Activated T-cell treated with anti-CD3 and anti-CD28 coated beads, Interleukin-2, amount 50 U/mL, for 24 hours (primary cell): ENCODE data around the gene TRMT10C.
A peak's percentile ranks its signal among the peaks of the same experiment; 100 is the strongest.
"Not testable (repeated sequence)": the region's sequence is repeated elsewhere in the genome, so short reads cannot be mapped to it uniquely, and the experiment has no call there.

Source experiments
- DNase-seq: peaks from one replicate; pipeline ENCODE4 v3.0.0-alpha.2; 2020
- H3K27ac Mint-ChIP-seq: 2 replicates; pipeline ENCODE4 v1.8.0; 2020; ENCODE audit warnings: mild to moderate bottlenecking, mixed read lengths
- H3K27me3 Mint-ChIP-seq: 2 replicates; pipeline ENCODE4 v1.8.0; 2020; ENCODE audit warnings: mixed read lengths
- H3K36me3 Mint-ChIP-seq: 2 replicates; pipeline ENCODE4 v1.8.0; 2020; ENCODE audit warnings: low read depth, mixed read lengths
- H3K4me1 Mint-ChIP-seq: 2 replicates; pipeline ENCODE4 v1.8.0; 2020; ENCODE audit warnings: low read depth, mixed read lengths
- H3K4me3 Mint-ChIP-seq: 2 replicates; pipeline ENCODE4 v1.8.0; 2020; ENCODE audit warnings: mild to moderate bottlenecking, moderate library complexity, mixed read lengths
- H3K9me3 Mint-ChIP-seq: 2 replicates; pipeline ENCODE4 v1.8.0; 2020; ENCODE audit warnings: mixed read lengths

The TRMT10C gene

DNA sequence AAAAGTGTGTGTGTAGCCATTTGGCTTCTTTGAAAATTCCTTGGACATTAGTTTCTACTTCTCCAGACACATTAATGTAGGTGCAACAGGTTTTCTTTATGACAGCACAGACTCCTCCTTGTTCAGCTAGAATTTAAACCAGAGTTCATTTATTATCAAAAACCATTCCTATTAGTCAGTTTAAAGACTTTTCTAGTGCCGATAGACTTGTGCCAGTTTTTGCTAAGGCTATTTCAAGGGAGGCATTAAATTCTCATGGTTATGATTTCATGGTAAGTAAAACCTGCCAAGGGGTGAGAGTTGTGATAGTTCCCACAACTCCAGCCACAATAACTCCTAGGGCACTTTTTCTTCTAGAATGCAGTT, 28.1 kb upstream of the TRMT10C start:
- no peak for DNase-seq
- Mint-ChIP-seq H3K4me3 (no peak overlapping the region), H3K9me3 (peaks cover 4% of the 10 kb centered on the region), H3K4me1 (peaks cover 37% of the 10 kb centered on the region), H3K36me3 (no peaks in the 10 kb centered on the region), H3K27ac (no peak overlapping the region), H3K27me3 (no peaks in the 10 kb centered on the region)

DNA sequence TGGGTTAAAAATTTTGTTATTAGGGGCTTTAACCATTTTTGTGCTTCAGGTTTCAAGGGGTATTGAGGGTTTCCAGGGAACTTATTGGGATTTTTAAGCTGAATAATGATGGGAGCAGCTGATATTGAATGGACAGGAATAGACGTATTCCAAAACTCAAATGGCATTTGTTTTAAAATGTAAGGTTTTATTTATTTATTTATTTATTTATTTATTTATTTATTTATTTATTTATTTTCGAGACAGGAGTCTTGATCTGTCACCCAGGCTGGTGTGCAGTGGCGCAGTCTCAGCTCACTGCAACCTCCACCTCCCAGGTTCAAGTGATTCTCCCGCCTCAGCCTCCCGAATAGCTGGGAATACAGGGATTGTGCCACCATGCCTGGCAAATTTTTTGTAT, 26.4 kb upstream of the TRMT10C start:
- H3K27ac Mint-ChIP-seq, result no peak overlapping the region
- no peak overlapping the region for H3K4me3 Mint-ChIP-seq
- no peaks in the 10 kb centered on the region for H3K9me3 Mint-ChIP-seq
- no peaks in the 10 kb centered on the region for H3K27me3 Mint-ChIP-seq
- no peak for DNase-seq
- peaks cover 26% of the 10 kb centered on the region for H3K4me1 Mint-ChIP-seq
- no peaks in the 10 kb centered on the region for H3K36me3 Mint-ChIP-seq

DNA sequence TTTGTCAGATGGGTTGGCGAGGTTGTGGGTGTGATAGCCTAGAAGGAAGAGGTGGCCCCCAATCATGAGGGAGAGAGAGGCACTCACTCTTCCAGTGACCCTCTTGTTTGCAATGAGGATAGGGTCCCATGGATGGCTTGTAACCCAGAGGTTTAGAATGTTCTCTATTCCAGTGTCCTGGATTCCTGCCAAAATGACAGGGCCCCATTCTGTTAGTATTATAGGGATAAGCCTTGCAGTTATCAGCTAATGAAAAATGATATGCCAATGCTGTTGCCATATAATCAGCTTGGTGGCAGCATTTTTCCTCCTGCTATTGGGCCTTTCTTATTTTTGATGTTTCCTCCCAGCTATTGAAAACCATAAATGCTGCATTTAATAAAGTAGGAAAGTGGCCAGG, 25.4 kb upstream of the TRMT10C start:
- no peak overlapping the region for H3K4me3 Mint-ChIP-seq
- no peak overlapping the region for H3K27ac Mint-ChIP-seq
- DNase-seq, result no peak
- no peaks in the 10 kb centered on the region for H3K9me3 Mint-ChIP-seq
- no peaks in the 10 kb centered on the region for H3K36me3 Mint-ChIP-seq
- no peaks in the 10 kb centered on the region for H3K27me3 Mint-ChIP-seq
- peaks cover 15% of the 10 kb centered on the region for H3K4me1 Mint-ChIP-seq

- not testable (repeated sequence) for H3K9me3 Mint-ChIP-seq, H3K4me3 Mint-ChIP-seq, H3K27me3 Mint-ChIP-seq, H3K36me3 Mint-ChIP-seq, H3K27ac Mint-ChIP-seq, DNase-seq
- H3K4me1 Mint-ChIP-seq, result peaks cover 12% of the 10 kb centered on the region
These were observed 24.7 kb upstream of the TRMT10C start for GRCh38 chr3:101536955-101537354.

- Mint-ChIP-seq H3K27ac (peak overlapping the region; percentile 73), H3K9me3 (no peaks in the 10 kb centered on the region), H3K4me1 (peaks cover 32% of the 10 kb centered on the region), H3K4me3 (no peak overlapping the region), H3K27me3 (no peaks in the 10 kb centered on the region), H3K36me3 (no peaks in the 10 kb centered on the region)
- DNase-seq, result no peak
These were observed 18.7 kb upstream of the TRMT10C start for GRCh38 chr3:101542957-101543356.

DNA sequence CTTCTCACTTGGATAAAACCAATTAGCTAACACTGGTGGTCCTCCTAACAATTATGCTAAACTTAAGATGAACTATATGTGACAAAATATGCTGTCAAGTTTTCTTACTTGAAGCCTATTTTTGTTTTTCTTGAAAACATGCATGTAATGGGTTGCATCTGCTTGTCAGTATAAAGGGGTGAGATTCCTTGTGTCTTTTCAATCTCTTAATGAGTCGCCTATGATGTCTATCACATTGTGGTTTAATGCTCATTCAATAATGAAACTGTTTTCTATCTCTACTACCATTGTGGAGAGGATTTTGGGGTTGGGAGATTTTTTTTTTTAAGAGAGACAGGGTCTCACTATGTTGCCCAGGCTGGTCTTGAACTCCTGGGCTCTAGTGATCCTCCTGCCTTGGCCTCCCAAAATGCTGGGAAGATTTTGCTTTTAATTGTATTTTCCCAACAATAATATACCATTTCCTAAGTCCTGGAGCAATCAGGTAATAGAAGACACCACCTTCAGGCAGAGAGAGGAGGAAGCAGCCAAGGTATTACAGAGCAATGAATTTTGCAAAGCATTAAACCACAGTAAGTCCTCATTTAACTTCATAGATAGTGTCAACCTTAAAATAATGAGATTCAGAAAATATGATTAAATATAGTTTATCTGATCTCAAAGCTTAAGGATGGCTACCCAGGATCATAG, 17.4 kb upstream of the TRMT10C start:
- Mint-ChIP-seq H3K4me1 (peaks cover 38% of the 10 kb centered on the region), H3K4me3 (no peak overlapping the region), H3K27ac (peak overlapping the region; percentile 9)

GRCh38 chr3:101548527-101549105, 13.1 kb upstream of the TRMT10C start:
- Mint-ChIP-seq H3K9me3 (no peaks in the 10 kb centered on the region), H3K4me1 (peaks cover 18% of the 10 kb centered on the region), H3K27me3 (no peaks in the 10 kb centered on the region), H3K36me3 (no peaks in the 10 kb centered on the region), H3K4me3 (no peak overlapping the region), H3K27ac (no peak overlapping the region)
- no peak for DNase-seq

More for the DNA sequence above, 17.4 kb upstream of the TRMT10C start:
- H3K27me3 Mint-ChIP-seq, result no peaks in the 10 kb centered on the region
- no peaks in the 10 kb centered on the region for H3K36me3 Mint-ChIP-seq
- no peaks in the 10 kb centered on the region for H3K9me3 Mint-ChIP-seq
- DNase-seq, result no peak

DNA sequence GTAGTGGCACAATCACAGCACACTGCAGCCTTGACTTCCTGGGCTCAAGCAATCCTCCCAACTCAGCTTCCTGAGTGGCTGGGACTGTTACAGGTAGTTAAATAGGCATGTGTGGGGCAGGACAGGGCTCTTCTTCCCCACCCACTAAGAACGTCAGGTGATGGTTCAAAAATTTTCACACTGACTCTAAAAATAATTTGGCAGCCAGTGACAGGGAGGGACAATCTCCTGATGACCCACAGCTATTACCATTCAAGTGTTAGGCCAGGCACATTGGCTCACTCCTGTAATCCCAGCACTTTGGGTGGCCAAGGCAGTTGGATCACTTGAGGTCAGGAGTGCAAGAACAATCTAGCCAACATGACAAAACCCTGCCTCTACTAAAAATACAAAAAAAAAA, 12.2 kb upstream of the TRMT10C start:
- no peaks in the 10 kb centered on the region for H3K36me3 Mint-ChIP-seq

DNA sequence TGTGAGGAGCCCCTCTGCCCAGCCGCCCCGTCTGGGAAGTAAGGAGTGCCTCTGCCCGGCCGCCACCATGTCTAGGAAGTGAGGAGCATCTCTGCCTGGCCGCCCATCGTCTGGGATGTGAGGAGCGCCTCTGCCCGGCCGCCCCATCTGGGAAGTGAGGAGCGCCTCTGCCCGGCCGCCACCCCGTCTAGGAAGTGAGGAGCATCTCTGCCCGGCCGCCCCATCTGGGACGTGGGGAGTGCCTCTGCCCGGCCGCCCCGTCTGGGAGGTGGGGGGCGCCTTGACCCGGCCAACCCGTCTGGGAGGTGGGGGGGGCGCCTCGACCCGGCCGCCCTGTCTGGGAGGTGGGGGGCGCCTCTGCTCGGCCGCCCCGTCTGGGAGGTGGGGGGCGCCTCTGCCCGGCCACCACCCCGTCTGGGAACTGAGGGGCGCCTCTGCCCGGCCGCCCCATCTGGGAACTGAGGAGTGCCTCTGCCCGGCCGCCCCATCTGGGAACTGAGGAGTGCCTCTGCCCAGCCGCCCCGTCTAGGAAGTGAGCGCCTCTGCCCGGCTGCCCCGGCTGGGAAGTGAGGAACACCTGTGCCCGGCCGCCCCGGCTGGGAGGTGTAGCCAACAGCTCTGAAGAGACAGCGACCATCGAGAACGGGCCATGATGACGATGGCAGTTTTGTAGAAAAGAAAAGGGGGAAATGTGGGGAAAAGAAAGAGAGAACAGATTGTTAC, 10.1 kb upstream of the TRMT10C start:
- H3K4me3 Mint-ChIP-seq, H3K4me1 Mint-ChIP-seq, DNase-seq, H3K36me3 Mint-ChIP-seq, H3K9me3 Mint-ChIP-seq, H3K27ac Mint-ChIP-seq, H3K27me3 Mint-ChIP-seq: not testable (repeated sequence)

More for the DNA sequence above, 12.2 kb upstream of the TRMT10C start:
- Mint-ChIP-seq H3K4me3 (no peak overlapping the region), H3K27me3 (no peaks in the 10 kb centered on the region), H3K27ac (no peak overlapping the region), H3K4me1 (peaks cover 9% of the 10 kb centered on the region), H3K9me3 (no peaks in the 10 kb centered on the region)
- DNase-seq, result no peak

DNA sequence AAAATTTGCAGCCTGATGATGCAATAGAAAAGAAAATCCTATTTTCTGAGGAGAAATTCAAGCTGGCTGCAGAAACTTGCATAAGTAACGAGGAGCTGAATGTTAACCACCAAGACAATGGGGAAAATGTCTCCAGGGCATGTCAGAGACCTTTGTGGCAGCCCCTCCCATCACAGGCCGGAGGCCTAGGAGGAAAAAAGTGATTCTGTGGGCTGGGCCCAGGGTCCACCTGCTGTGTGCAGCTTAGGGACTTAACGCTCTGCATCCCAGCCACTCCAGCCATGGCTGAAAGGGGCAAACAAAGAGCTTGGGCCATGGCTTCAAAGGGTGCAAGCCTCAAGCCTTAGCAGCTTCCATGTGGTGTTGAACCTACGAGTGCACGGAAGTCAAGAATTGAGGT, 8.3 kb upstream of the TRMT10C start:
- H3K36me3 Mint-ChIP-seq, DNase-seq, H3K27me3 Mint-ChIP-seq, H3K4me3 Mint-ChIP-seq, H3K4me1 Mint-ChIP-seq, H3K9me3 Mint-ChIP-seq, H3K27ac Mint-ChIP-seq: not testable (repeated sequence)

GRCh38 chr3:101556064-101556463, 5.6 kb upstream of the TRMT10C start:
- peaks cover 7% of the 10 kb centered on the region for H3K4me1 Mint-ChIP-seq
- H3K4me3 Mint-ChIP-seq, result no peak overlapping the region
- H3K9me3 Mint-ChIP-seq, result no peaks in the 10 kb centered on the region
- H3K27me3 Mint-ChIP-seq, result peaks cover 8% of the 10 kb centered on the region
- H3K36me3 Mint-ChIP-seq, result peaks cover 2% of the 10 kb centered on the region
- DNase-seq, result no peak
- H3K27ac Mint-ChIP-seq, result no peak overlapping the region

- peak overlapping the region; percentile 95 for H3K27ac Mint-ChIP-seq
- peak; percentile 53 for DNase-seq
- H3K4me3 Mint-ChIP-seq, result peak overlapping the region; percentile 54
- H3K9me3 Mint-ChIP-seq, result no peaks in the 10 kb centered on the region
- peaks cover 60% of the 10 kb centered on the region for H3K36me3 Mint-ChIP-seq
- H3K4me1 Mint-ChIP-seq, result peaks cover 84% of the 10 kb centered on the region
- no peaks in the 10 kb centered on the region for H3K27me3 Mint-ChIP-seq
These were observed 6.1 kb downstream of the TRMT10C start for GRCh38 chr3:101567528-101568317.

DNA sequence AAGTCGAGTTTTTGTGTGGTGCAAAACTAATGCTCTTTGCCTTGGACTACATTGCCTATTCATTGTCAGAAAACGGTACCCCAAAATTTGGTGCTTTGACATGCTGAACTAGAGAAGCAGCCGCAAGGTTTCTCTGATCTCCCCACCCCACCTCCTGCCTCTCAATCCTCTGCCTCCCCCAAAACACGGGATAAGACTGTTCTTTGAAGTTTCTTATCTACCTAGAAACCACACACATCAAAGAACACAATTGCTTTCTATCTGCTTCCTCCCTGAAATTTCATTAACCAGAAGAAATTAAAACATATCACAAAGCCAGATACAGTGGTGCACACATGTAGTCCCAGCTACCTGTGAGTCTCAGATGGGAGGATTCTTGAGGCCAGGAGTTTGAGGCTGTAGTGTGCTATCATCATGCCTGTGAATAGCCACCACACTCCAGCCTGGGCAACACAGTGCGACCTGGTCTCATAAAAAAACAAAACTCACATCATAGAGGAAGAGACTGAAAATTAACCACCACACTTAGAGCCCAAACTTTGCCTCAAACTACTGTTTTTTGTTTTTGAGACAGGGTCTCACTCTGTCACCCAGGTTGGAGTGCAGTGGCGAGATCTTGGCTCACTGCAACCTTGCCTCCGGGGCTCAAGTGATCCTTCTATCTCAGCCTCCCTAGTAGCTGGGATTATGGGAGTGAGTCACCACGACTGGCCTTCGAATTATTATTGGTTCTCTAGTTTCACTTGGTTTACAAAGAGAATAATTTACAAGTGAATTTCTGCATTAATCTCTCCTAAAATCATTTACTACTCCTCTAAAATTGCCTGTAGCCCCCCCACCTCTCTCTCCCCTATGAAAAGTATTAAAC, 9.6 kb downstream of the TRMT10C start:
- H3K9me3 Mint-ChIP-seq, result no peaks in the 10 kb centered on the region
- no peak overlapping the region for H3K4me3 Mint-ChIP-seq
- no peaks in the 10 kb centered on the region for H3K27me3 Mint-ChIP-seq
- H3K36me3 Mint-ChIP-seq, result peaks cover 48% of the 10 kb centered on the region
- H3K4me1 Mint-ChIP-seq, result peaks cover 69% of the 10 kb centered on the region
- H3K27ac Mint-ChIP-seq, result peak overlapping the region; percentile 99
- no peak for DNase-seq
